ENCODE results near the gene OTUB2. TPM values are rescaled to one million over a fixed set of nuclear protein-coding genes. Genes with fewer than 3 reads are reported as not detected.
A peak's percentile ranks its signal among the peaks of the same experiment; 100 is the strongest.

The OTUB2 gene
- total RNA-seq, 1 donor from 2014 or later: 0.27 TPM

DNA sequence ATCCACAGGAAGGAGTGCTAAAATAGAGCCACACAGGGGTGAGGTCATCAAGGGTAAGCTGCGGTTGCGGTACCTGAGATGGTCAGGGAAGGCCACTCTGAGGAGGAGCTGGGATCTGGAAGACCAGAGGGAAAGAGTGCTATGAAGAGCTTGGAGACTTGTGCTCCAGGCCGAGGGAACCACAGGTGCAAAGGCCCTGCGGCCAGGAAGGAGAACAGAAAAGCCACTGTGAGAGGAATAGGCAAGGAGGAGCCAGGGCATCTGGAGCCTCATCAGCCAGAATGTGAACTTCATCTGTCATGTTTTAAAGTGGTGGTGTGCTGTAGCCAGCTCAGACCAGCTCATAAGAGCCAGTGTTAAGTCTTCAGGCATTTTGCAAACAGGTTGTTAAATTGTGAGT, 34.5 kb upstream of the OTUB2 start:
- H3K27me3 ChIP-seq (ENCODE audit: low read depth): no peaks in the 10 kb centered on the region
- DNase-seq: no peak
- no peaks in the 10 kb centered on the region for H3K36me3 ChIP-seq
- no peak overlapping the region for H3K4me3 ChIP-seq
- intact Hi-C loops (cut with micrococcal nuclease): no loop called here
- H3K9me3 ChIP-seq (replicated peaks): no peaks in the 10 kb centered on the region
- TF ChIP-seq, protein P1, sequence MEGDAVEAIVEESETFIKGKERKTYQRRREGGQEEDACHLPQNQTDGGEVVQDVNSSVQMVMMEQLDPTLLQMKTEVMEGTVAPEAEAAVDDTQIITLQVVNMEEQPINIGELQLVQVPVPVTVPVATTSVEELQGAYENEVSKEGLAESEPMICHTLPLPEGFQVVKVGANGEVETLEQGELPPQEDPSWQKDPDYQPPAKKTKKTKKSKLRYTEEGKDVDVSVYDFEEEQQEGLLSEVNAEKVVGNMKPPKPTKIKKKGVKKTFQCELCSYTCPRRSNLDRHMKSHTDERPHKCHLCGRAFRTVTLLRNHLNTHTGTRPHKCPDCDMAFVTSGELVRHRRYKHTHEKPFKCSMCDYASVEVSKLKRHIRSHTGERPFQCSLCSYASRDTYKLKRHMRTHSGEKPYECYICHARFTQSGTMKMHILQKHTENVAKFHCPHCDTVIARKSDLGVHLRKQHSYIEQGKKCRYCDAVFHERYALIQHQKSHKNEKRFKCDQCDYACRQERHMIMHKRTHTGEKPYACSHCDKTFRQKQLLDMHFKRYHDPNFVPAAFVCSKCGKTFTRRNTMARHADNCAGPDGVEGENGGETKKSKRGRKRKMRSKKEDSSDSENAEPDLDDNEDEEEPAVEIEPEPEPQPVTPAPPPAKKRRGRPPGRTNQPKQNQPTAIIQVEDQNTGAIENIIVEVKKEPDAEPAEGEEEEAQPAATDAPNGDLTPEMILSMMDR (IDR thresholded peaks at IDR 0.05; ENCODE audit: borderline replicate concordance): no peak
- H3K27ac ChIP-seq (replicated peaks): no peak overlapping the region
- H3K4me1 ChIP-seq: peaks cover 24% of the 10 kb centered on the region

DNA sequence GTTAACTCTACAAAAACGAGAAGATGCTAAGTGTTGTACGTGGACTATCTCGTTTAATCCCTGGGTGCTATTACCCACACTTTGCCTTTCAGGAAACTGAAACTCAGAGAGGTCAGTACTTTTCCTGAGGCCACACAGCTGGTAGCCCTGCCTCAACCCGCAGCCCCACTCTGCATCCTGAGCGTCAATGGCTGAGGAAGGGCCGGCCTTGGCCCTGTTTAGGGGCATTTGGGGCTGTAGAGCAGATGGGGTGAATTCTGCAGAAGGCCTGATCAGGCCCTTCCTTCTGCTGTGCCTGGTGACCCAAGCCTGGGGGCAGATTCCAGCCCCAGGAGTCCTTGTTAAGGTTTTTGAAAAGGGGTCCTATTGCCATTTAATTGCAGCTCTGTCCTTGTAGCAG, 32.8 kb upstream of the OTUB2 start:
- Histone ChIP-seq H3K4me1 (peaks cover 35% of the 10 kb centered on the region), H3K36me3 (no peaks in the 10 kb centered on the region), H3K9me3 (replicated peaks) (no peaks in the 10 kb centered on the region), H3K27ac (replicated peaks) (no peak overlapping the region), H3K4me3 (no peak overlapping the region), H3K27me3 (ENCODE audit: low read depth) (no peaks in the 10 kb centered on the region)
- intact Hi-C loops (cut with micrococcal nuclease): no loop called here
- no peak for DNase-seq
- TF ChIP-seq, protein P1 (IDR thresholded peaks at IDR 0.05; ENCODE audit: borderline replicate concordance): no peak

DNA sequence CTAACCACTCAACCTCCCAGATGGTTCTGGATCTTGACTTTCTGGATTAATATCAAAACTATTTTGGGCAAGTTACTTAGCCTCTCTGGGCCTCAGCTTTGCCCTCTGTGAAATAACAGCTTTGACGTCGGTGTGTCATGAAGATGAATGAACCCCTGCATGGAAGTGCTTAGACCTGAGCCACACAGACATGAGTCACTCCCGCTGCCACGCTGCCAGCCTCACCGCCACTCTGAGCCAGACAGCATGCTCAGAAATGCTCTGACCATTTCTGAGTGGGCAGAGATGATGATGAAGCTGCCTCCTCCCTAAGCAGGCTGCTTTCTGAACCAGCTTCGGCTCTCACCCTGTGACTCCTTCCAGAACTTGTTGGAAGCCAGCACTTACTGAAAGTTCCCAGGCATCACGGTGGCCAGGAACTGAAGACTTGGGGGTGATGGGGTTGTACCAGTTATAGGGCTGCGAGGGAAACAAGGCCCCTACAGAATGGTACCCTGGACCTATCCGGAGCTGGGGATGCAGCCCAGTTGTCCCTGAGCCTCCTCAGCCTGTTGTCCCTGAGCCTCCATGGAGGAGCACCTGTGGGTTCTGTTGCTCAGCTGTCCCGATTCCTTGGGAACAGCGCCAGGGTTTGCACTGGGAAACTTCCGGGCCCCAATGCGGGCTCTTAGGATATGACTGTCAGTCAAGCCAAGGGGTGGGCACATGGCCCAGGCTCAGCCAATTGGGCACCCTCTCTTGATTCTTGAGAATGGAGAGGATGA, 31.0 kb upstream of the OTUB2 start:
- H3K27ac ChIP-seq (replicated peaks): peak overlapping the region; percentile 23
- H3K4me3 ChIP-seq: no peak overlapping the region
- TF ChIP-seq, protein P1 (IDR thresholded peaks at IDR 0.05; ENCODE audit: borderline replicate concordance): no peak
- no peaks in the 10 kb centered on the region for H3K36me3 ChIP-seq
- peak; percentile 40 for DNase-seq
- intact Hi-C loops (cut with micrococcal nuclease): loop anchor here (5.0 kb wide), 1 partner anchor 53 kb away; no protein-coding TSS in a partner anchor
- no peaks in the 10 kb centered on the region for H3K27me3 ChIP-seq (ENCODE audit: low read depth)
- H3K4me1 ChIP-seq: peaks cover 46% of the 10 kb centered on the region
- no peaks in the 10 kb centered on the region for H3K9me3 ChIP-seq (replicated peaks)

DNA sequence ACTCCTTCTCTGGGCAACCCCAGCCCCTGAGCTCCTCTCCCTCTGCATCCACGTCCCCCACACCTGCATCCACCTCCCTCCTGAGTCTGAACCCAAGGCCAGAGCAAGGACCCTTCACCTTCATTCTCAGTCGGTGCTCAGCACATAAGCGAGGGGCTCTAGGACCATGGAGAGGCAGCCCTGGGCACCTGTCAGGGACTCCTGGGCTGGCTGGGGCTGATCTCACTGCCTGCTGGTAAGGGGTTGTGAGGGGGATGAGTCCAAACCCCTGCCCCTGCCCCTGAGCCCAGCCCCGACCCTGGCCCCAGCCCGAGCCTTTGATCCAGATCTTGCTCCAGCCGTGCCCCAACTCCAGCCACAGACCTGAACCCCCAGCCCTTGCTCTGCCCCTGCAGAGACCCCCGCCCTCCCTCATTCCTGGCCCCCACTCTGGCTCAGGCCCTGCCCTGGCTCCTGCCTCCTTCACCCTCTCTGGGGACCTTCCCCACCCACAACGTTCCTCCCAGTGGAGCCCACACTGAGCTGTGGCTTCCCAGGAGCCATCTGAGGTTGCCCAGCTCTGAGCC, 29.9 kb upstream of the OTUB2 start:
- peaks cover 50% of the 10 kb centered on the region for H3K4me1 ChIP-seq
- no peak overlapping the region for H3K4me3 ChIP-seq
- no peaks in the 10 kb centered on the region for H3K36me3 ChIP-seq
- intact Hi-C loops (cut with micrococcal nuclease): loop anchor here (5.0 kb wide), 1 partner anchor 54 kb away; no protein-coding TSS in a partner anchor
- peaks cover 4% of the 10 kb centered on the region for H3K27me3 ChIP-seq (ENCODE audit: low read depth)
- TF ChIP-seq, protein P1 (IDR thresholded peaks at IDR 0.05; ENCODE audit: borderline replicate concordance): no peak
- no peaks in the 10 kb centered on the region for H3K9me3 ChIP-seq (replicated peaks)
- H3K27ac ChIP-seq (replicated peaks): no peak overlapping the region
- no peak for DNase-seq

DNA sequence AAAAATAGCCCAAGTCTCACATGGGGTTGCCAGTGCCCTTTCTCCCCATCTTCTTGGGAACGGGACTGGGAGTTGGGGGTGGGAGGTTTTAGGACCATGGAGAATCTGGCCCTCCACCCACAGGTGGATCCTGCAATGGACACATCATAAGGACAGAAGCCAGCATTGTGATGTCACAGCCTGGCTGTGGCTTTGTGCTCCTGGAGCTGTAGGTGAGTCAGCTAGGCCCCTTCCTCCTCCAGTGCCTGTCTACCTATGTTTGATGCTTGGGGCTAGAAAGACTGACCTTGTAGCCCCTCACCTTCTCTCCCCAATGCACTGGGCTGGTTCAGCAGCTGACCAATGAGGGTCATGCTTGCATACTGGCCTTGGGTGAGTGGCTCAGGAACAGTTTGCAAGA, 29.1 kb upstream of the OTUB2 start, which contains the start of gene CCDC197:
CCDC197 (plus strand) TSS at position 220 of the 400 bp plus-strand sequence. CDS start 831 bp downstream, outside the sequence.
- Histone ChIP-seq H3K9me3 (replicated peaks) (no peaks in the 10 kb centered on the region), H3K4me1 (peaks cover 58% of the 10 kb centered on the region), H3K4me3 (no peak within 1 kb of the TSS), H3K27ac (replicated peaks) (no peak within 1 kb of the TSS), H3K27me3 (ENCODE audit: low read depth) (peaks cover 7% of the 10 kb centered on the region), H3K36me3 (no peaks in the 10 kb centered on the region)
- no peak for DNase-seq
- TF ChIP-seq, protein P1 (IDR thresholded peaks at IDR 0.05; ENCODE audit: borderline replicate concordance): no peak
- intact Hi-C loops (cut with micrococcal nuclease): loop anchor here (5.0 kb wide), 1 partner anchor 55 kb away; no protein-coding TSS in a partner anchor
